Testis (tissue), 2 donors: ENCODE results near the gene KRT81.

Experiments
- CTCF ChIP-seq, 3 experiments: fragments of 450-650 bp in 2 of 3; fragments of 200-600 bp in 1 of 3; sonication (generic) in 1 of 3; IDR thresholded peaks; one replicate each; pipeline ENCODE4 v1.5.1; 2016 to 2019; ENCODE audit warnings: antibody characterized with exemption in 3 of 3, mild to moderate bottlenecking in 2 of 3, moderate library complexity in 1 of 3
- POLR2A ChIP-seq: fragments of 450-650 bp; IDR thresholded peaks from one replicate; pipeline ENCODE4 v1.6.1; 2017; ENCODE audit warnings: antibody characterized with exemption, mild to moderate bottlenecking, moderate library complexity

GRCh38 chr12:52250048-52250990 lies 41.0 kb downstream of the KRT81 start:
- TF ChIP-seq CTCF (IDR thresholded peaks at IDR 0.05) (no peak), POLR2A (no peak)
